Measurements from ENCODE around the gene UBE2S. TPM values are rescaled to one million over a fixed set of nuclear protein-coding genes. Genes with fewer than 3 reads are reported as not detected.

UBE2S gene
- total RNA-seq, 1 experiment from 2014 or later = 345 TPM

GRCh38 chr19:55369653-55370304, 37.8 kb downstream of the UBE2S start:
- Mint-ChIP-seq H3K4me3 (ENCODE audit: unreplicated experiment) (peak overlapping the region; percentile 78), H3K27ac (ENCODE audit: low read depth, unreplicated experiment) (no peak overlapping the region), H3K4me1 (ENCODE audit: insufficient read depth, unreplicated experiment) (peaks cover 22% of the 10 kb centered on the region), H3K27me3 (ENCODE audit: insufficient read depth, unreplicated experiment) (peaks cover 28% of the 10 kb centered on the region), H3K36me3 (ENCODE audit: insufficient read depth, unreplicated experiment) (peaks cover 10% of the 10 kb centered on the region), H3K9me3 (ENCODE audit: unreplicated experiment) (no peaks in the 10 kb centered on the region)
- CTCF ChIA-PET = interaction anchor here (0.6 to 1.3 kb wide), 5 partner anchors 14 to 68 kb away, joined by 3 to 5 read pairs (median 3); no protein-coding TSS in a partner anchor
- peak; percentile 56 for DNase-seq (ENCODE audit: unreplicated experiment)
- intact Hi-C loops (cut with micrococcal nuclease) = no loop called here
- TF ChIP-seq CTCF (IDR thresholded peaks at IDR 0.05; ENCODE audit: unreplicated experiment) = no peak
- POLR2A ChIA-PET = interaction anchor here (0.6 to 2.5 kb wide), 6 partner anchors 12 to 1395 kb away, joined by 3 to 10 read pairs (median 4); partner anchors contain the start of gene KMT5C
- BruUV-seq (replicated peaks) = no TSS peak

GRCh38 chr19:55368701-55369563, 38.7 kb downstream of the UBE2S start:
- Mint-ChIP-seq H3K36me3 (ENCODE audit: insufficient read depth, unreplicated experiment) (peaks cover 10% of the 10 kb centered on the region), H3K9me3 (ENCODE audit: unreplicated experiment) (no peaks in the 10 kb centered on the region), H3K4me1 (ENCODE audit: insufficient read depth, unreplicated experiment) (peaks cover 20% of the 10 kb centered on the region), H3K27ac (ENCODE audit: low read depth, unreplicated experiment) (no peak overlapping the region), H3K4me3 (ENCODE audit: unreplicated experiment) (peak overlapping the region; percentile 41), H3K27me3 (ENCODE audit: insufficient read depth, unreplicated experiment) (peaks cover 24% of the 10 kb centered on the region)
- BruUV-seq (replicated peaks) = no TSS peak
- intact Hi-C loops (cut with micrococcal nuclease) = no loop called here
- CTCF ChIA-PET = interaction anchor here (0.5 to 1.3 kb wide), 9 partner anchors 12 to 325 kb away, joined by 3 to 5 read pairs (median 3); no protein-coding TSS in a partner anchor
- peak; percentile 46 for DNase-seq (ENCODE audit: unreplicated experiment)
- TF ChIP-seq CTCF (IDR thresholded peaks at IDR 0.05; ENCODE audit: unreplicated experiment) = no peak
- POLR2A ChIA-PET = interaction anchor here (0.7 to 2.5 kb wide), 4 partner anchors 15 to 30 kb away, joined by 3 to 10 read pairs (median 4); partner anchors contain the start of genes KMT5C and TMEM238

- no peak overlapping the region for H3K27ac Mint-ChIP-seq (ENCODE audit: low read depth, unreplicated experiment)
- CTCF ChIA-PET = interaction anchor here (0.6 to 1.3 kb wide), 3 partner anchors 15 to 209 kb away, joined by 3 to 5 read pairs (median 5); no protein-coding TSS in a partner anchor
- H3K36me3 Mint-ChIP-seq (ENCODE audit: insufficient read depth, unreplicated experiment) = peaks cover 10% of the 10 kb centered on the region
- peaks cover 15% of the 10 kb centered on the region for H3K4me1 Mint-ChIP-seq (ENCODE audit: insufficient read depth, unreplicated experiment)
- no peak for DNase-seq (ENCODE audit: unreplicated experiment)
- no peak for TF ChIP-seq CTCF (IDR thresholded peaks at IDR 0.05; ENCODE audit: unreplicated experiment)
- intact Hi-C loops (cut with micrococcal nuclease) = no loop called here
- no peaks in the 10 kb centered on the region for H3K9me3 Mint-ChIP-seq (ENCODE audit: unreplicated experiment)
- no TSS peak for BruUV-seq (replicated peaks)
- POLR2A ChIA-PET = interaction anchor here (0.7 to 2.5 kb wide), 3 partner anchors 16 to 29 kb away, joined by 3 to 10 read pairs (median 5); partner anchors contain the start of genes KMT5C and TMEM238
- H3K4me3 Mint-ChIP-seq (ENCODE audit: unreplicated experiment) = no peak overlapping the region
- H3K27me3 Mint-ChIP-seq (ENCODE audit: insufficient read depth, unreplicated experiment) = peaks cover 17% of the 10 kb centered on the region
Measured at GRCh38 chr19:55368106-55368505, 39.5 kb downstream of the UBE2S start.

GRCh38 chr19:55366790-55367189, 40.8 kb downstream of the UBE2S start:
- ChIA-PET CTCF (interaction anchor here (0.5 to 1.4 kb wide), 4 partner anchors 14 to 226 kb away, joined by 3 to 6 read pairs (median 4); partner anchors contain the start of gene TMEM238), POLR2A (interaction anchor here (0.6 to 1.1 kb wide), 2 partner anchors 11 to 74 kb away, joined by 3 to 4 read pairs; no protein-coding TSS in a partner anchor)
- Mint-ChIP-seq H3K4me3 (ENCODE audit: unreplicated experiment) (no peak overlapping the region), H3K9me3 (ENCODE audit: unreplicated experiment) (no peaks in the 10 kb centered on the region), H3K27me3 (ENCODE audit: insufficient read depth, unreplicated experiment) (peaks cover 17% of the 10 kb centered on the region), H3K27ac (ENCODE audit: low read depth, unreplicated experiment) (no peak overlapping the region), H3K36me3 (ENCODE audit: insufficient read depth, unreplicated experiment) (peaks cover 10% of the 10 kb centered on the region), H3K4me1 (ENCODE audit: insufficient read depth, unreplicated experiment) (peaks cover 15% of the 10 kb centered on the region)
- intact Hi-C loops (cut with micrococcal nuclease) = no loop called here
- no peak for TF ChIP-seq CTCF (IDR thresholded peaks at IDR 0.05; ENCODE audit: unreplicated experiment)
- no peak for DNase-seq (ENCODE audit: unreplicated experiment)
- BruUV-seq (replicated peaks) = no TSS peak
